SK-N-MC (cell line): ENCODE measurements around the gene NTN4.

Experiments used
- EZH2 ChIP-seq: fragments of 200-600 bp; sonication (generic); IDR thresholded peaks from one replicate; pipeline ENCODE4 v1.6.1; 2017; ENCODE audit warnings: antibody characterized with exemption
- FOXP2 ChIP-seq: optimal IDR thresholded peaks from 2 replicates; pipeline ENCODE3; 2011; ENCODE audit warnings: mild to moderate bottlenecking, moderate library complexity; ENCODE audit not compliant: insufficient read depth; ENCODE audit errors: extremely low read length, control extremely low read depth
- POLR2AphosphoS5 ChIP-seq: IDR thresholded peaks from 2 replicates; pipeline ENCODE4 v1.6.1; 2012; ENCODE audit warnings: mild to moderate bottlenecking, low read depth, low read length, borderline replicate concordance

GRCh38 chr12:95673576-95673975 lies 117.0 kb downstream of the NTN4 start:
- TF ChIP-seq EZH2 (no peak), POLR2AphosphoS5 (no peak), FOXP2 (no peak)
